RKO (cell line): Measurements from ENCODE around the gene MYO1H.
"Not testable (repeated sequence)": the region's sequence is repeated elsewhere in the genome, so short reads cannot be mapped to it uniquely, and the experiment has no call there.

Source experiments
- DNase-seq: peaks from one replicate; pipeline ENCODE4 v3.0.0-alpha.2; 2016; ENCODE audit warnings: low spot score

The MYO1H gene

GRCh38 chr12:109347589-109347988, at the start of gene MYO1H:
Gene MYO1H, plus strand, starts transcription at chr12:109347900. Its CDS starts 61 bp downstream, at chr12:109347961.
- DNase-seq: no peak

- DNase-seq: no peak
Measured at GRCh38 chr12:109299849-109300248, 47.9 kb upstream of the MYO1H start.

- no peak for DNase-seq
Measured at GRCh38 chr12:109301643-109302168, 46.0 kb upstream of the MYO1H start.

GRCh38 chr12:109302358-109302757, 45.3 kb upstream of the MYO1H start:
- no peak for DNase-seq

- DNase-seq: no peak
Measured at GRCh38 chr12:109302770-109303169, 44.9 kb upstream of the MYO1H start.

- no peak for DNase-seq
Measured at GRCh38 chr12:109304485-109304884, 43.2 kb upstream of the MYO1H start.

GRCh38 chr12:109305547-109305946, 42.2 kb upstream of the MYO1H start:
- no peak for DNase-seq

GRCh38 chr12:109307051-109307450, 40.6 kb upstream of the MYO1H start:
- no peak for DNase-seq

GRCh38 chr12:109308534-109309380, 38.9 kb upstream of the MYO1H start, which contains the start of gene FOXN4:
Gene FOXN4, minus strand, starts transcription at chr12:109309284. Its CDS starts 963 bp downstream, at chr12:109308321.
- no peak for DNase-seq

GRCh38 chr12:109309381-109310246, 38.1 kb upstream of the MYO1H start:
- no peak for DNase-seq

GRCh38 chr12:109310247-109311125, 37.2 kb upstream of the MYO1H start:
- no peak for DNase-seq

GRCh38 chr12:109321294-109321693, 26.4 kb upstream of the MYO1H start:
- not testable (repeated sequence) for DNase-seq

GRCh38 chr12:109329003-109329402, 18.7 kb upstream of the MYO1H start:
- no peak for DNase-seq

GRCh38 chr12:109329686-109330085, 18.0 kb upstream of the MYO1H start:
- no peak for DNase-seq

GRCh38 chr12:109330282-109331230, 17.1 kb upstream of the MYO1H start:
- DNase-seq: no peak

GRCh38 chr12:109331301-109331952, 16.3 kb upstream of the MYO1H start:
- DNase-seq: no peak

GRCh38 chr12:109334887-109335286, 12.8 kb upstream of the MYO1H start:
- DNase-seq: no peak

- no peak for DNase-seq
Measured at GRCh38 chr12:109336593-109336992, 11.1 kb upstream of the MYO1H start.

GRCh38 chr12:109343677-109344076, 4.0 kb upstream of the MYO1H start:
- DNase-seq: no peak

- DNase-seq: no peak
Measured at GRCh38 chr12:109345428-109345827, 2.3 kb upstream of the MYO1H start.
